Activated naive CD4-positive, alpha-beta T cell treated with anti-CD3 and anti-CD28 coated beads, Interleukin-2, amount 50 U/mL, for 72 hours (primary cell): ENCODE measurements around the gene CPSF4. TPM values are rescaled to one million over a fixed set of nuclear protein-coding genes. Genes with fewer than 3 reads are reported as not detected.

Experiments used
- ATAC-seq, 2 donors: fragments of 150-1000 bp; cut with Tn5 transposase; 2 replicates each; pipeline ENCODE4 v1.10.0; 2021; ENCODE audit warnings: mild to moderate bottlenecking in 2 of 2, moderate library complexity in 2 of 2
- DNase-seq, 2 donors: peaks; one replicate each; pipeline ENCODE4 v3.0.0; 2021 to 2022; ENCODE audit warnings: low spot score in 2 of 2
- H3K27ac Mint-ChIP-seq, 2 donors: one replicate each; pipeline ENCODE4 v1.8.0; 2022; ENCODE audit warnings: mild to moderate bottlenecking in 2 of 2, mixed read lengths in 2 of 2
- H3K36me3 Mint-ChIP-seq, 2 donors: one replicate each; pipeline ENCODE4 v1.8.0; 2022; ENCODE audit warnings: mixed read lengths in 2 of 2
- H3K9me3 Mint-ChIP-seq, 2 donors: one replicate each; pipeline ENCODE4 v1.8.0; 2022; ENCODE audit warnings: mixed read lengths in 2 of 2
- total RNA-seq, 2 donors: library from RNA; stranded (reverse); gene quantifications; one replicate each; pipeline ENCODE4 v1.2.3, GENCODE V29; 2022

CPSF4 gene
- total RNA-seq, 2 donors from 2014 or later, result 47.5 to 62.1 TPM

GRCh38 chr7:99457050-99457649 lies 18.4 kb downstream of the CPSF4 start:
- ATAC-seq (no peak), DNase-seq (no peak)
- H3K27ac Mint-ChIP-seq, result peak overlapping the region in 1 of 2 donors; percentile 92
- H3K36me3 Mint-ChIP-seq, result peaks cover 4% of the 10 kb centered on the region in 2 donors
- no peaks in the 10 kb centered on the region for H3K9me3 Mint-ChIP-seq

- DNase-seq (no peak), ATAC-seq (no peak)
- no peaks in the 10 kb centered on the region for H3K9me3 Mint-ChIP-seq
- peaks cover 6 to 7% of the 10 kb centered on the region in 2 donors for H3K36me3 Mint-ChIP-seq
- no peak overlapping the region for H3K27ac Mint-ChIP-seq
Measured at GRCh38 chr7:99457650-99458493, 19.1 kb downstream of the CPSF4 start.

- DNase-seq (peak in 1 of 2 donors; percentile 26), ATAC-seq (peak; percentile 53 to 62)
- H3K36me3 Mint-ChIP-seq, result peaks cover 14 to 16% of the 10 kb centered on the region in 2 donors
- H3K27ac Mint-ChIP-seq, result peak overlapping the region; percentile 3 to 32
- H3K9me3 Mint-ChIP-seq, result no peaks in the 10 kb centered on the region
Measured at GRCh38 chr7:99459087-99459486, 20.3 kb downstream of the CPSF4 start.

GRCh38 chr7:99460651-99461050 lies 21.9 kb downstream of the CPSF4 start:
- Mint-ChIP-seq H3K9me3 (no peaks in the 10 kb centered on the region), H3K27ac (peak overlapping the region; percentile 3 to 75), H3K36me3 (peaks cover 21 to 22% of the 10 kb centered on the region in 2 donors)
- DNase-seq, result no peak
- no peak for ATAC-seq

- Mint-ChIP-seq H3K9me3 (no peaks in the 10 kb centered on the region), H3K27ac (no peak overlapping the region), H3K36me3 (peaks cover 27 to 28% of the 10 kb centered on the region in 2 donors)
- no peak for DNase-seq
- no peak for ATAC-seq
Measured at GRCh38 chr7:99461221-99461620, 22.5 kb downstream of the CPSF4 start.

- Mint-ChIP-seq H3K36me3 (peaks cover 25 to 28% of the 10 kb centered on the region in 2 donors), H3K9me3 (no peaks in the 10 kb centered on the region), H3K27ac (peak overlapping the region; percentile 92 to 98)
- peak; percentile 6 to 48 for ATAC-seq
- no peak for DNase-seq
Measured at GRCh38 chr7:99465421-99465768, 26.7 kb downstream of the CPSF4 start.

GRCh38 chr7:99468336-99468918 lies 29.7 kb downstream of the CPSF4 start:
- no peak overlapping the region for H3K27ac Mint-ChIP-seq
- ATAC-seq, result no peak

GRCh38 chr7:99469381-99470065 lies 30.8 kb downstream of the CPSF4 start:
- ATAC-seq, result no peak
- no peak for DNase-seq

More at GRCh38 chr7:99468336-99468918, 29.7 kb downstream of the CPSF4 start:
- no peaks in the 10 kb centered on the region for H3K9me3 Mint-ChIP-seq
- peaks cover 28 to 38% of the 10 kb centered on the region in 2 donors for H3K36me3 Mint-ChIP-seq
- DNase-seq, result no peak

GRCh38 chr7:99472561-99473314 lies 34.0 kb downstream of the CPSF4 start, which contains the start of gene ZNF789:
ZNF789 (plus strand) TSS chr7:99472890; CDS start chr7:99476457, 3,567 bp downstream.
- DNase-seq (peak; percentile 95 to 96), ATAC-seq (peak; percentile 97 to 98)
- Mint-ChIP-seq H3K27ac (peak within 1 kb of the TSS; percentile 87 to 94), H3K9me3 (no peaks in the 10 kb centered on the region), H3K36me3 (peaks cover 17 to 29% of the 10 kb centered on the region in 2 donors)

More at GRCh38 chr7:99469381-99470065, 30.8 kb downstream of the CPSF4 start:
- no peaks in the 10 kb centered on the region for H3K9me3 Mint-ChIP-seq
- H3K27ac Mint-ChIP-seq, result no peak overlapping the region
- H3K36me3 Mint-ChIP-seq, result peaks cover 26 to 33% of the 10 kb centered on the region in 2 donors

GRCh38 chr7:99473315-99473596 lies 34.5 kb downstream of the CPSF4 start:
- H3K36me3 Mint-ChIP-seq, result peaks cover 17 to 29% of the 10 kb centered on the region in 2 donors
- peak; percentile 22 to 30 for ATAC-seq
- peak in 1 of 2 donors; percentile 24 for DNase-seq

GRCh38 chr7:99476107-99476506 lies 37.4 kb downstream of the CPSF4 start:
- Mint-ChIP-seq H3K27ac (peak overlapping the region in 1 of 2 donors; percentile 48), H3K36me3 (peaks cover 17 to 26% of the 10 kb centered on the region in 2 donors), H3K9me3 (no peaks in the 10 kb centered on the region)
- ATAC-seq (no peak), DNase-seq (no peak)

More at GRCh38 chr7:99473315-99473596, 34.5 kb downstream of the CPSF4 start:
- H3K27ac Mint-ChIP-seq, result peak overlapping the region; percentile 87 to 94
- no peaks in the 10 kb centered on the region for H3K9me3 Mint-ChIP-seq

GRCh38 chr7:99478464-99479440 lies 40.0 kb downstream of the CPSF4 start:
- ATAC-seq, result peak in 1 of 2 donors; percentile 22
- H3K27ac Mint-ChIP-seq, result peak overlapping the region; percentile 53 to 90
- H3K36me3 Mint-ChIP-seq, result peaks cover 5 to 15% of the 10 kb centered on the region in 2 donors
- no peak for DNase-seq
- no peaks in the 10 kb centered on the region for H3K9me3 Mint-ChIP-seq

- DNase-seq (no peak), ATAC-seq (no peak)
- Mint-ChIP-seq H3K36me3 (peaks cover 5 to 34% of the 10 kb centered on the region in 2 donors), H3K27ac (peak overlapping the region; percentile 38 to 82), H3K9me3 (peaks cover 0 to 5% of the 10 kb centered on the region in 2 donors)
Measured at GRCh38 chr7:99485094-99485493, 46.4 kb downstream of the CPSF4 start.

- no peak for ATAC-seq
- no peak for DNase-seq
- no peak overlapping the region for H3K27ac Mint-ChIP-seq
- H3K9me3 Mint-ChIP-seq, result peaks cover 13 to 14% of the 10 kb centered on the region in 2 donors
- H3K36me3 Mint-ChIP-seq, result peaks cover 21 to 64% of the 10 kb centered on the region in 2 donors
Measured at GRCh38 chr7:99489235-99489634, 50.5 kb downstream of the CPSF4 start.

- H3K27ac Mint-ChIP-seq, result no peak overlapping the region
- peaks cover 16 to 17% of the 10 kb centered on the region in 2 donors for H3K9me3 Mint-ChIP-seq
- H3K36me3 Mint-ChIP-seq, result peaks cover 23 to 65% of the 10 kb centered on the region in 2 donors
- ATAC-seq, result peak; percentile 16 to 18
- no peak for DNase-seq
Measured at GRCh38 chr7:99490878-99491277, 52.1 kb downstream of the CPSF4 start.
